HepG2 (cell line): ENCODE measurements around the gene RBX1. TPM values are rescaled to one million over a fixed set of nuclear protein-coding genes. Genes with fewer than 3 reads are reported as not detected.

Source experiments
- ATAC-seq: fragments of 200-7000 bp; cut with Tn5 transposase; 3 replicates; pipeline ENCODE4 v1.9.1; 2020; ENCODE audit warnings: mild to moderate bottlenecking, moderate library complexity
- BruUV-seq: library from RNA; stranded (reverse); fragments of 400-500 nt; replicated peaks from 2 replicates; lab custom pipeline; 2021; lab: Mats Ljungman, UMichigan
- CTCF ChIA-PET: fragments of 300-600 bp; formaldehyde crosslinking; extraction: SDS; loops from one replicate; lab custom pipeline; 2021; ENCODE audit warnings: low total read pairs, inconsistent platforms, low intra/inter-chr PET ratio; lab: Yijun Ruan, JAX
- POLR2A ChIA-PET: fragments of 350-600 bp; sonication (Branson Sonifier 250); formaldehyde crosslinking; loops from one replicate; lab custom pipeline; 2020; ENCODE audit warnings: antibody characterized with exemption, inconsistent platforms; lab: Yijun Ruan, JAX
- DNase-seq: peaks from one replicate; pipeline ENCODE4 v3.0.0-alpha.2; 2015; ENCODE audit warnings: low spot score
- FAIRE-seq: peaks from 3 replicates; lab custom pipeline; 2011; peaks lifted over from hg19 to GRCh38; lab: Jason Lieb, UNC
- H2AFZ ChIP-seq: one replicate; pipeline ENCODE4 v1.6.1; 2011; ENCODE audit warnings: low read length, inconsistent platforms
- H3K27ac ChIP-seq: fragments of 300-600 bp; 3 replicates; pipeline ENCODE4 v1.8.0; 2011; ENCODE audit warnings: mixed run types, mild to moderate bottlenecking, mixed read lengths, low read length, inconsistent platforms; ENCODE audit not compliant: insufficient read depth; ENCODE audit errors: extremely low read length
- H3K27me3 ChIP-seq, 2 experiments: fragments of 200-600 bp in 1 of 2; 2 replicates in 1 of 2; 3 replicates in 1 of 2; pipeline versions ENCODE4 v1.6.0 to v1.8.0; 2011; ENCODE audit warnings: low read length in 2 of 2, mild to moderate bottlenecking in 2 of 2, moderate library complexity in 2 of 2, inconsistent platforms in 1 of 2; ENCODE audit not compliant: insufficient read depth in 2 of 2, control insufficient read depth in 1 of 2
- H3K36me3 ChIP-seq, 2 experiments: fragments of 200-600 bp in 1 of 2; replicated peaks in 1 of 2; 2 replicates in 1 of 2; 3 replicates in 1 of 2; pipeline versions ENCODE4 v1.5.1 to v1.8.0; 2011; ENCODE audit warnings: low read length in 2 of 2, inconsistent platforms in 1 of 2; ENCODE audit not compliant: insufficient read depth in 2 of 2, control insufficient read depth in 1 of 2
- H3K4me1 ChIP-seq: 2 replicates; pipeline ENCODE4 v1.5.1; 2012; ENCODE audit warnings: low read length, inconsistent platforms; ENCODE audit not compliant: insufficient read depth
- H3K4me2 ChIP-seq: 2 replicates; pipeline ENCODE4 v1.6.0; 2011; ENCODE audit warnings: low read depth, low read length, inconsistent platforms
- H3K4me3 ChIP-seq, 3 experiments: fragments of 200-600 bp in 1 of 3; sonication (generic), shearing (Covaris generic) in 1 of 3; replicated peaks in 1 of 3; 2 replicates each; pipeline ENCODE4 v1.5.1; 2011 to 2016; ENCODE audit warnings: low read length in 3 of 3, inconsistent platforms in 2 of 3, low read depth in 2 of 3, mild to moderate bottlenecking in 2 of 3, control low read depth in 1 of 3, mixed read lengths in 1 of 3; ENCODE audit not compliant: insufficient read depth in 1 of 3
- H3K79me2 ChIP-seq: one replicate; pipeline ENCODE4 v1.6.1; 2011; ENCODE audit warnings: low read length, inconsistent platforms; ENCODE audit not compliant: insufficient read depth
- H3K9ac ChIP-seq: 2 replicates; pipeline ENCODE4 v1.6.0; 2011; ENCODE audit warnings: mild to moderate bottlenecking, low read depth, low read length, inconsistent platforms; ENCODE audit not compliant: insufficient read depth
- H3K9me3 ChIP-seq: 2 replicates; pipeline ENCODE4 v1.5.1; 2012; ENCODE audit warnings: mild to moderate bottlenecking, low read length
- H4K20me1 ChIP-seq: 2 replicates; pipeline ENCODE4 v1.6.0; 2011; ENCODE audit warnings: inconsistent platforms, mild to moderate bottlenecking, low read length, moderate library complexity; ENCODE audit not compliant: insufficient read depth
- DR1 ChIP-seq: sonication (generic); formaldehyde crosslinking; IDR thresholded peaks from 2 replicates; pipeline ENCODE4 v1.8.0; 2021; ENCODE audit warnings: mild to moderate bottlenecking, missing genetic modification reagents, inconsistent platforms
- FOXM1 ChIP-seq: sonication (generic); formaldehyde crosslinking; IDR thresholded peaks from 2 replicates; pipeline ENCODE4 v1.5.0; 2020; ENCODE audit warnings: missing genetic modification reagents
- JDP2 ChIP-seq: sonication (generic); formaldehyde crosslinking; IDR thresholded peaks from 2 replicates; pipeline ENCODE4 v1.8.1; 2022; ENCODE audit warnings: missing genetic modification reagents, borderline replicate concordance
- KDM4B ChIP-seq: sonication (generic); formaldehyde crosslinking; IDR thresholded peaks from 2 replicates; pipeline ENCODE4 v1.4.0; 2020; ENCODE audit warnings: missing genetic modification reagents
- PITX1 ChIP-seq: sonication (generic); formaldehyde crosslinking; IDR thresholded peaks from 2 replicates; pipeline ENCODE4 v1.5.1; 2020; ENCODE audit warnings: mild to moderate bottlenecking, missing genetic modification reagents
- PLRG1 ChIP-seq: fragments of 450-650 bp; conservative IDR thresholded peaks from 2 replicates; pipeline ENCODE4 v1.6.1; 2016
- SMAD1 ChIP-seq: sonication (generic); formaldehyde crosslinking; IDR thresholded peaks from 2 replicates; pipeline ENCODE4 v1.4.0; 2020; ENCODE audit warnings: missing genetic modification reagents, low read depth, mild to moderate bottlenecking, borderline replicate concordance
- TP53 ChIP-seq: sonication (generic); formaldehyde crosslinking; conservative IDR thresholded peaks from 2 replicates; pipeline ENCODE4 v1.4.0; 2020; ENCODE audit warnings: missing genetic modification reagents
- ZBTB20 ChIP-seq: sonication (generic); formaldehyde crosslinking; IDR thresholded peaks from 2 replicates; pipeline ENCODE4 v1.8.1; 2023; ENCODE audit warnings: missing genetic modification reagents, low read depth, mild to moderate bottlenecking, borderline replicate concordance
- ZBTB3 ChIP-seq: sonication (generic); formaldehyde crosslinking; IDR thresholded peaks from 2 replicates; pipeline ENCODE4 v1.4.0; 2020; ENCODE audit warnings: low read depth, mild to moderate bottlenecking, moderate library complexity, missing genetic modification reagents, borderline replicate concordance
- ZFX ChIP-seq: sonication (generic); formaldehyde crosslinking; IDR thresholded peaks from 2 replicates; pipeline ENCODE4 v1.4.0; 2020; ENCODE audit warnings: mild to moderate bottlenecking, low read depth, missing genetic modification reagents, moderate library complexity
- ZNF569 ChIP-seq: sonication (generic); formaldehyde crosslinking; IDR thresholded peaks from 2 replicates; pipeline ENCODE4 v1.5.0; 2020; ENCODE audit warnings: mild to moderate bottlenecking, missing genetic modification reagents, moderate library complexity, borderline replicate concordance
- ZNF816 ChIP-seq: sonication (generic); formaldehyde crosslinking; IDR thresholded peaks from 2 replicates; pipeline ENCODE4 v1.8.0; 2022; ENCODE audit warnings: missing genetic modification reagents, mild to moderate bottlenecking, borderline replicate concordance
- WGBS: methylation state at CpG from one replicate; pipeline ENCODE4 v1.1.6; 2017; ENCODE audit warnings: low lambda C conversion rate; 5-methylcytosine and 5-hydroxymethylcytosine counted together
- in situ Hi-C: cut with HindIII; loops from 2 replicates; pipeline ENCODE4 v1.10.0; 2017; ENCODE audit warnings: low pct_unique_long_range_greater_than_20kb; ENCODE audit not compliant: extremely low pct_ligation_motif_present
- intact Hi-C: fragments of 100-400 bp; cut with micrococcal nuclease; formaldehyde crosslinking; loops from one replicate; pipeline ENCODE4 v1.10.0; 2022; ENCODE audit not compliant: unreplicated experiment
- polyA plus RNA-seq, 8 experiments: library from polyadenylated mRNA; depleted of rRNA in 3 of 8; stranded (reverse) in 7 of 8; unstranded in 1 of 8; fragments of >200 nt; fragmentation: Illumina TruSeq in 4 of 8; extraction: Trizol in 4 of 8; gene quantifications; 2 replicates each; pipeline versions ENCODE4 v1.2.1 to v1.2.3, GENCODE V29; 2011 to 2016; ENCODE audit warnings: low read depth in 4 of 8, missing spikeins in 1 of 8, mixed read lengths in 1 of 8; ENCODE audit not compliant: insufficient read depth in 1 of 8
- total RNA-seq, 5 experiments: library from RNA; depleted of rRNA; stranded (reverse); fragments of >200 nt; fragmentation: Illumina TruSeq; extraction: Trizol; gene quantifications; 2 replicates each; pipeline ENCODE4 v1.2.3, GENCODE V29; 2016; ENCODE audit warnings: low read depth in 1 of 5
- TF ChIP-seq, protein P1 (sequence below): IDR thresholded peaks from 2 replicates; pipeline ENCODE4 v1.6.1; 2018; ENCODE audit warnings: missing genetic modification reagents
- TF ChIP-seq, protein P2 (sequence below): sonication (generic); formaldehyde crosslinking; IDR thresholded peaks from 2 replicates; pipeline ENCODE4 v1.4.0; 2020; ENCODE audit warnings: missing genetic modification reagents
- TF ChIP-seq, protein P3 (sequence below), 2 experiments: sonication (generic) in 1 of 2; formaldehyde crosslinking in 1 of 2; IDR thresholded peaks; 2 replicates each; pipeline versions ENCODE4 v1.5.1 to v1.6.1; 2011 to 2020; ENCODE audit warnings: borderline replicate concordance in 1 of 2, low read depth in 1 of 2, low read length in 1 of 2, mild to moderate bottlenecking in 1 of 2, missing genetic modification reagents in 1 of 2, moderate library complexity in 1 of 2

Gene RBX1
- total and polyA plus RNA-seq, 2 of the 13 experiments (the other 11 are each of a cell fraction or from before 2014, with no cell fraction given), result 84.9 to 90.2 TPM

DNA sequence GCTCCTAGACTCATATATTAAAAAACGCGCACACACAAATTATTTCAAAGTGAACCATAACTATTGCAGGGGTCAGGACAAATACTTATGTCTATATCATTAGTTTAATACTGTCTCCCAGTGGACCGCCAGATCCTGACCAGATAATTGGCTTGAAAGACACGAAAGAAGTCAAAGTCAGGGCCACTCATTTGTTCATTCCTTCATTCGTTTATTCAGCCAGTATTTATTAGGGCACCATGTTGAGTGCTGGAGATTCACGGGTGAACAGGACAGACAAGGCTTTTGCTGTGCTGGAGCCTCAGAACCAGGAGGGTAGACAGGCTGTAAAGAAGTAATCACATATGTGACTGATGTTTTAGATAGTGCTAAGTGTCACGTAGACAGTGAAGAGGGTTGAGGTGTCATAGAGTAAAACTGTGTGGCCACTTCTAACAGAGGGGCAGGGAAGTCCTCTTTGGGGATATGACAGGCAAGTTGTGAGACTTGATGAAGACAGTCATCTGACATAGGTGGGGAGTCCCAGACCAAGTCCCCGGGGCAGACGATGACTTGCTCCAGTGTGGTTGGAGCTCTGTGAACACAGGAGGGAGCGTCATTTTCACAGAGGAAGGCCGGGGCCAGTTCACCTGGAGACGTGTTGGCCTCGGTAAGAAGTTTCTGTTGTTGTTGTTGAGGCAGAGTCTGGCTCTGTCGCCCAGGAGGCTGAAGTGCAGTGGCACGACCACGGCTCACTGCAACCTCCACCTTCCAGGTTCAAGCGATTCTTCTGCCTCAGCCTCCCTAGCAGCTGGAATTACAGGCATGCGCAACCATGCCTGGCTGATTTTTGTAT lies 25.9 kb downstream of the RBX1 start (continued):
- TF ChIP-seq SMAD1 (CRISPR knock-in tag) (no peak), KDM4B (CRISPR knock-in tag) (no peak)
- TF ChIP-seq, protein P1, sequence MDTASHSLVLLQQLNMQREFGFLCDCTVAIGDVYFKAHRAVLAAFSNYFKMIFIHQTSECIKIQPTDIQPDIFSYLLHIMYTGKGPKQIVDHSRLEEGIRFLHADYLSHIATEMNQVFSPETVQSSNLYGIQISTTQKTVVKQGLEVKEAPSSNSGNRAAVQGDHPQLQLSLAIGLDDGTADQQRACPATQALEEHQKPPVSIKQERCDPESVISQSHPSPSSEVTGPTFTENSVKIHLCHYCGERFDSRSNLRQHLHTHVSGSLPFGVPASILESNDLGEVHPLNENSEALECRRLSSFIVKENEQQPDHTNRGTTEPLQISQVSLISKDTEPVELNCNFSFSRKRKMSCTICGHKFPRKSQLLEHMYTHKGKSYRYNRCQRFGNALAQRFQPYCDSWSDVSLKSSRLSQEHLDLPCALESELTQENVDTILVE (CRISPR knock-in tag), result no peak

DNA sequence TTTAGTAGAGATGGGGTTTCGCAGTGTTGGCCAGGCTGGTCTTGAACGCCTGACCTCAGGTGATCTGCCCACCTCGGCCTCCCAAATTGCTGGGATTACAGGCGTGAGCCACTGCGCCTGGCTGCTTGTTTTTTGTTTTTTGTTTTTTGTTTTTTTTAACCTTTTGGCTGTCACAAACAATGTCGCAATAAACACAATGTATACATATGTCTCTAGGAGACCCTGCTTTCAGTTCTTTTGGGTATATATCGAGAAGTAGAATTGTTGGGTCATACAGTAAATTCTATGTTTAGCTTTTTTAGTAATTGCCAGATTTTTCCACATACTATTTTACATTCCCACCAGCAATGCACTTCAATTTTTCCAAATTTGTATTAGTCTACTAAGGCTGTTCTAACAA lies 28.0 kb downstream of the RBX1 start:
- POLR2A ChIA-PET, result no interaction called here
- WGBS, result 58% methylated on average over 7 of the region's 7 CpGs
- H3K4me2 ChIP-seq, result no peak overlapping the region
- TF ChIP-seq ZNF816 (CRISPR knock-in tag), result no peak
- no peak for TF ChIP-seq DR1 (CRISPR knock-in tag)
- no peak for TF ChIP-seq ZBTB20 (CRISPR knock-in tag)
- TF ChIP-seq TP53, result no peak
- TF ChIP-seq ZNF569 (CRISPR knock-in tag), result no peak
- TF ChIP-seq, protein P2, sequence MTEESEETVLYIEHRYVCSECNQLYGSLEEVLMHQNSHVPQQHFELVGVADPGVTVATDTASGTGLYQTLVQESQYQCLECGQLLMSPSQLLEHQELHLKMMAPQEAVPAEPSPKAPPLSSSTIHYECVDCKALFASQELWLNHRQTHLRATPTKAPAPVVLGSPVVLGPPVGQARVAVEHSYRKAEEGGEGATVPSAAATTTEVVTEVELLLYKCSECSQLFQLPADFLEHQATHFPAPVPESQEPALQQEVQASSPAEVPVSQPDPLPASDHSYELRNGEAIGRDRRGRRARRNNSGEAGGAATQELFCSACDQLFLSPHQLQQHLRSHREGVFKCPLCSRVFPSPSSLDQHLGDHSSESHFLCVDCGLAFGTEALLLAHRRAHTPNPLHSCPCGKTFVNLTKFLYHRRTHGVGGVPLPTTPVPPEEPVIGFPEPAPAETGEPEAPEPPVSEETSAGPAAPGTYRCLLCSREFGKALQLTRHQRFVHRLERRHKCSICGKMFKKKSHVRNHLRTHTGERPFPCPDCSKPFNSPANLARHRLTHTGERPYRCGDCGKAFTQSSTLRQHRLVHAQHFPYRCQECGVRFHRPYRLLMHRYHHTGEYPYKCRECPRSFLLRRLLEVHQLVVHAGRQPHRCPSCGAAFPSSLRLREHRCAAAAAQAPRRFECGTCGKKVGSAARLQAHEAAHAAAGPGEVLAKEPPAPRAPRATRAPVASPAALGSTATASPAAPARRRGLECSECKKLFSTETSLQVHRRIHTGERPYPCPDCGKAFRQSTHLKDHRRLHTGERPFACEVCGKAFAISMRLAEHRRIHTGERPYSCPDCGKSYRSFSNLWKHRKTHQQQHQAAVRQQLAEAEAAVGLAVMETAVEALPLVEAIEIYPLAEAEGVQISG (CRISPR knock-in tag), result no peak
- TF ChIP-seq PITX1 (CRISPR knock-in tag), result no peak
- TF ChIP-seq ZFX (CRISPR knock-in tag), result no peak
- no peak for TF ChIP-seq FOXM1 (CRISPR knock-in tag)
- TF ChIP-seq PLRG1, result no peak
- TF ChIP-seq ZBTB3 (CRISPR knock-in tag), result no peak
- TF ChIP-seq, protein P3, sequence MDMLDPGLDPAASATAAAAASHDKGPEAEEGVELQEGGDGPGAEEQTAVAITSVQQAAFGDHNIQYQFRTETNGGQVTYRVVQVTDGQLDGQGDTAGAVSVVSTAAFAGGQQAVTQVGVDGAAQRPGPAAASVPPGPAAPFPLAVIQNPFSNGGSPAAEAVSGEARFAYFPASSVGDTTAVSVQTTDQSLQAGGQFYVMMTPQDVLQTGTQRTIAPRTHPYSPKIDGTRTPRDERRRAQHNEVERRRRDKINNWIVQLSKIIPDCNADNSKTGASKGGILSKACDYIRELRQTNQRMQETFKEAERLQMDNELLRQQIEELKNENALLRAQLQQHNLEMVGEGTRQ (IDR thresholded peaks at IDR 0.05; ENCODE audit: low read depth, low read length), result no peak
- TF ChIP-seq, protein P3 (CRISPR knock-in tag; IDR thresholded peaks at IDR 0.05; ENCODE audit: borderline replicate concordance), result no peak
- TF ChIP-seq JDP2 (CRISPR knock-in tag), result no peak

More for the DNA sequence above, 28.0 kb downstream of the RBX1 start:
- CTCF ChIA-PET, result no interaction called here
- intact Hi-C loops (no loop called here), in situ Hi-C loops (no loop called here)
- no peak for ATAC-seq
- no peak for DNase-seq
- peaks cover 16% of the 10 kb centered on the region for H3K4me1 ChIP-seq
- BruUV-seq, result no TSS peak
- H3K79me2 ChIP-seq, result no peaks in the 10 kb centered on the region
- H3K9ac ChIP-seq, result no peak overlapping the region
- H2AFZ ChIP-seq, result no peak overlapping the region
- no peak overlapping the region for H3K4me3 ChIP-seq
- no peaks in the 10 kb centered on the region; a peak in 1 of 5 replicates for H3K27me3 ChIP-seq
- H3K9me3 ChIP-seq, result no peaks in the 10 kb centered on the region
- FAIRE-seq, result no peak
- H4K20me1 ChIP-seq, result no peaks in the 10 kb centered on the region
- no peak overlapping the region for H3K27ac ChIP-seq
- no peaks in the 10 kb centered on the region for H3K36me3 ChIP-seq
